Measurements from ENCODE around the gene TEX30.
"Not testable (repeated sequence)": the region's sequence is repeated elsewhere in the genome, so short reads cannot be mapped to it uniquely, and the experiment has no call there.

Gene TEX30

DNA sequence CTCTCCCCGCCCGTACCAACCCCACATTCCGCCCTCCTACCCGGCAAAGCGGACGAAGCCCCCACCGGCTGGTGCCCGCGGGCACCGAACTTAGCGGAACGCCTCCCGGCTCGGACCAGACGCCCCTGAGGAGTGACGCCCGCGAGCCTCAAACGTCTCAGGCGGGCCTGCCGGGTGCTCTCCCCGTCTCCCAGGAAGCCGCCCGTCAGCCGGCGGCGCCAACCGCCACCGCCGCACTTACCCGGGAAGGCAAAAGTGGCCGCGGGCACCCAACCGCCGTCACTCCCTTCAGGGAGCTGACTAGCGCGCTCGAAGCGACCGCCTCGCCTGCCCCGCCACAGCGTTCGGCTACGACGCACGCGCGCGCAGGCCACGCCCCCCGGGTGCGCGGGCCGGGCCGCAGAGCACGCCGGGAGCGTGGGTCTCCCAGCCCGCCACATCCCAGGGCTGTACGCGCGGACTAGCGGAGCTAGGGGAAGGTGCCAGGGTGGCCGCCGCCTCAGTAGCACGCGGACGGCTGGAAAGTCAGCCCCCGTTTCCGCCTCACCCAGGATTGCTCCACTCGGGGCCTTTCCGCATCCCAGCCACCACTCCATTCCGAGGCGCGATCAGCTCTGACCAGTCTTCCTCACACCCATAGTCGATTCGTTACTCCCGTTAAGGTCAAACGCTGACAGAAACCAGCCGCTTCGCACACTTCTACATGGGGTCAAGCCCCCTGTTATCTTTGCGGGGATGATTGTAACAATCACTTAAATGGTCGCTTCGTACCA is at the start of gene TEX30:
Gene TEX30, minus strand, starts transcription at position 346 of the 773 bp plus-strand sequence. CDS start 3,760 bp downstream, outside the sequence.
- peak; percentile 14 for DNase-seq

DNA sequence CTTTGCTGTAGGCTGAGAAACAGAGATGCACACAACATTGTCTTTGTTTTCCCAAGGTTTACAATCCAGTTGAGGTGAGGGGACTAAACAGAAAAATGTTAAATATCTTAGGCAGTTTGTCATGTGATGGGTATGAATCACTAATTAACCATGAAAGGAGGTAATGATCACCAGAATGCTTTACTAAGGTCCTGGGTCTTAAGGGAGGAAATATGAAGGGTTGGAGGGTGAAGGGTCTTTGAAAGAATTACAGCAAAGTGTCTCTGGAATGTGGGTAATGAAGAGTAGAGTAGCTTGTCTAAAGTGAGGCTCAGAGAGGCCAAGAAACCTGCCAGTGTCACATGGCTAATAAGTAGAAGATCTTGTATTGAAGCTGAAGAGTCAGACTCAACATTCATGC is 44.3 kb upstream of the TEX30 start:
- DNase-seq, result no peak

DNA sequence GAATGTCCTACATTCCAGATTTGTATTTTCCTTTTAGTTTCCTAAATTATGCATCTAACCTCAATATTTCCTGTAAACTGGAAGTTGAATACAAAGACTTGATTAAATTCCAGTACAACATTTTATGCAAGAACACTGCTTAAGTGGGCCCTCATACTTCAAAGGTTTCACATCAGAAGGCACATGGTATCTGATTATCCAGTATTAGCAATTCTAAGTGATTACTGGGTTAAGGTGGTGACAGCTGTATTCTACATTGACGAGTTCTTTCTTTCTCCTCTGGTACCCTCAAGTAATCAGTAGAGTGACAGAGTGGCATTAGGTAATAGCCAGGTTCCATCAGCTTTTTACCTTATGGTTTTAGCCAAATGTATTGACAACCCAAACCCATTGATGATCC is 43.7 kb upstream of the TEX30 start:
- DNase-seq, result no peak

DNA sequence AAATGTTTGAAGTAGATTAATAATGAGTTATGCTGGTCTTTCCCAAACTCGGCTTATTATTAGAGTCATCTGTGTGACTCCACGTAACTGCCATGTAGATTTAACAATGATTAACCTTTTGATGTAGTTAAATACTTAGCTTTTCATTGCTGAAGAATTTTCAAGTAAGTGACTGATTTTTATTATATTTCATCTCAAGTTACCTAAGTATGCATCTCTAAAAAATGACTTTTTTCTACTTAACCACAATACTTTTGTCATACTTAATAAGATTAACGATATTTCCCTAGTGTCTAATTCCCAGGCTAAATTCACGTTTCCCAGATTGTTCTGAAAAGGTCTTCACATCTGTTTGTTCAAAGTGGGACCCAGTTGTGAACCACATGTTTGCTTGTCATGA is 43.1 kb upstream of the TEX30 start:
- DNase-seq, result no peak

DNA sequence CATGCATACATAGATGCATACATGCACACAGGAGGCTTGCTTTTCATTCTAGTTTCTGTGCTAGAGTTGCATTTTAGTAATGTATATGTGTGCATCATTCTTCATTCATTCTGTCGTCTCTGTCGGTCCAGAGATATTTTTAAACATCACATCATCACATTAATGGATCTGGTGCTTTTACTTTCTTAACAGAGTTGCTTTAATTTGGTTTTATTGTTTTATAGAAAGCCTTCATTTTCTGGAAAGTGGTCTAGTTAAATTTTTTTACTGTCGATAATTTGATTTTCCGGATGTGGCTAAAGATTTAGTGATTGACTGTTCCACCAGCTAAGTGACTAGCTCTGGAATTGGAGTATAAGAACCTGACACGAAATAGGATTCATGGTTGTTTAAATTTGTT is 42.2 kb upstream of the TEX30 start:
- DNase-seq, result no peak

DNA sequence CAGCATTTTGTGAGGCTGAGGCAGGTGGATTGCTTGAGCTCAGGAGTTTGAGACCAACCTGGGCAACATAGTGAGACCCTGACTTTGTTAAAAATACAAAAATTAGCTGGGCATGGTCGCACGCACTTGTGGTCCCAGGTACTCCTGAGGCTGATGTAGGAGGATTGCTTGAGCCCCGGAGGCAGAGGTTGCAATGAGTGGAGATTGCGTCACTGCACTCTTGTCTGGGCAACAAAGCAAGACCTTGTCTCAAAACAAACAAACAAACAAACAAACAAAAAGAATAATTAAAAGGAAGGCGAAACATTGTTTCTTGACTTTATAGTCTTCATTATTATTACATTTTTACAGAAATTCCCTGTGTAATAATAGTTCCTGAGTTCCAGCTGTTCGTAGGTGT is 41.2 kb upstream of the TEX30 start:
- no peak for DNase-seq

DNA sequence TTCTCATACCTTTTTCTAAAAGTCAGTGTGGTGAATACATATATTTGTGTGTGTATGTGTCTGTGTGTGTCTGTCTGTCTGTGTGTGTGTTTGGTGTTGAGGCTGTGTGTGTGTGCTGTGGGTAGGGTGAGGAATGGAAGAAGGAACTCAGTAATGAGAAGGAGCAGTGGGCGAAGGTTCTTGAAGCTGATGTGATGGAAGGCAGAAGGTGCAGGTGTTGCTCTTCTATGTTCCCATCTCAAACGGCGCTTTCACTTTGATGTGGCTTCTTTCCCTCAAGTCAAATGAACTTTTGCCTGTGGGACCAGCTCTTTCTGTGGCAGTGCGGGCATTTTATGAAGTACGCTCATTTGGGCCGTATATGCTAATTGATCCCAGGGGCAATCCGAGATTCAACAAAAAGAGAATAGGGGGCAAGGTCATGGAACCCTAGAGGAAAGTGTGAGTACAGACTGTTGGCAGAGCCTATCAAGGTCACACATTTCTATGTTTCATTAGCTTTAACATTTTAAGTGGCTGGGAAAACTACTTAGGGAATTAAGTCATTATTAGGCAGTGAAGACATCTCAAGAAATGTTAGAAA is 40.5 kb upstream of the TEX30 start:
- no peak for DNase-seq

DNA sequence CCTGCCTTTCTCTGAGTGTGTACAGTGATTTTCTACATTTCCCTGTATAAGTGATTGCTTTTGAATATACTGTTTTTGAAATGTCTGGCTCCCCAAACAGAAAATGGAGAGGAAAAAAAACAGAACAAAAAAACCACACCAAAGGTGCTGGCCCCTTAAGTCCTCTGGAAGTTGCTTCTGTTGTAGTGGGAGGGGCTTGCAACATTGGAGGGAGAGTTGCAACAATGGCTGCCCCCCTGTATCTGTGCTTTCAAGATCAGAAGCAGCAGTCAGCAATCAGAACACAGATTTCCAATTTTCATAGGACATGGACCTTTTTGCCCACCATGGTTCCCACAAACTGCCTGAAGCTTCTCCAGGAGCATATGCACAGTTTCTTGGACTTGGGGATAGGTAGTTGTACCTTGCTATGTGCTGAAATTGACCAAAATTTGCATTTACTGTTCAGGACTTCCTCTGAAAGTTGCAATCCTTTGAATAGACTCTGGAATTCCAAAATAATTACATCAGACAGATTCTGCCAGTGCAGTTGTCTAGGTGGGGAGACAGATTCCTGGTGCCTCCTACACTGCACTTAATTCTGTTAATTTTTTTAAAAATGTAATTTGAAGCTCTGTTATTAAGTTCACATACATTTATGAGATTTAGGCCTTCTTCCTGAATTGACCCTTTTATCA is 39.2 kb upstream of the TEX30 start:
- DNase-seq, result no peak

DNA sequence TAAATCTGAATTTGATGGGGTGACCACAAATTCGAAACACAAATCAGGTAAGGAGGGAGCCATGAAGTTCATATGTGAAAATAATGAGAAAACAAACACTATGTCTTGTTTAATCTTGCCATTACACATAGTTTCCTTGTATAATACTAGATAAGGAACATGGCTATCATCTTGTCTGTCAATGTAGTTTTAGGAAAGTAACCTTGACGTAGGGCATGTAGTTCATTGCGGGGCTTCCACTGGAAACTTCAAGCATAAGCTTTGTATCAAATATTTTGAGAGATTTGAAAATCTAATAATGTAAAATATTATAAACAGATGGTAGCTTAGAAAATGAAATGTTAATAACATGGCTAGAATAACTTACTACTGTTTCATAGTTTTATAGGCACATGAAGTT is 34.1 kb upstream of the TEX30 start:
- DNase-seq, result no peak

DNA sequence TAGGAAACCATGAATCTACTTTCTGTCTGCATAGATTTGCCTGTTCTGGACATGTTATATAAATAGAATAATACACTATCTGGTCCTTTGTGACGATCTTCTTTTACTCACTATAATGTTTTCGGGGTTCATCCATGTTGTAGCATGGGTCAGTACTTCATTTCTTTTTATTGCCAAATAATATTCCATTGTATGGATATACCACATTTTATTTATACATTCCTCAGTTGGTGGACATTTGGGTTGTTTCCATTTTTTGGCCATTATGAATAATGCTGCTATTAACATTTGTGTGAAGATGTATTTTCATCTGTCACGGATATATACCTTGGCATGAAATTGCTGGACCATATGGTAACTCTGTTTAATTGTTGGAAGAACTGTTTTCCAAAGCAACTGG is 32.1 kb upstream of the TEX30 start:
- DNase-seq, result no peak

DNA sequence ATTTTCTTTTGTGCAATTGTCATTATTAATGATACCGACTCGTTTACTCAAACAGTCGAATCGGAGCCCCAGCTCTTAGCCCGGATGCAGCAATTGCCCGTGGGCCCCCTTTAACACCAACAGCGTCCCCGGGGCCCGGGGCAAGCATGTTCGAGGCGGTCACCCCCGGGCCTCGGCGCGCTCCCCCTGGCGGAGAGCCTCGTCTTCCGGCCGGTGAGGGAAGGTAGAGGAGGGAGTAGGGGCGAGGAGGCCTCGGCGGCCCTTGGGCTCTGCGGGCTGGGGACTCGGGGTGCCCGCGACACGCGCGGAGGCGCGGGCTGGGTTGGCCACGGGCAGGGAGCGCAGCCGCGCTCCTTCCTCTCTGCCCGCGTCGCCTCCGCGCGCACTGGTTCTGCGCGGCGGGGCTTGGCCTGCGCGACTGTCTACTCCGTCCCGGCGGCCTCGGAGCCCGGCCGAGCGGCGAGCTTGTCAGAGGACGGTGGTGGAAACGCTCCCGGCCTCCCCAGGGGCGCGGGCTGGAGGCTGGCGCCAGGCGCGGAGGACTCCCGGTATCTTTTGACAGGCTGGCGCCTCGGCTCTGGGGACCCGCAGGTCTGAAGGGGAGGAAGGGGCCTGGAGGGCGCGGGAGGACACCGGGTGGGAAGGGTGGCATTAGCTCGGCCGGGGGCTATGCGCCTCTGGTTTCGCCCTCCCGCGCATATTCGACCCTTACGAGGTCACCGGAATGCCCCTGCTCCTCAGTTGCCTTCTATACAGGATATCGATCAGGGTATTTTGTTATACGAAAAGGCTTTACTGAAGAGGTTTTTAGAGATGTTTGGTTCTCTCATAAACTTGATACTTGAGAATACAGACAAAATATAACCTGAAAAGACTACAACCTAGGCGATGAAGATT is 26.8 kb upstream of the TEX30 start:
- peak; percentile 24 for DNase-seq

DNA sequence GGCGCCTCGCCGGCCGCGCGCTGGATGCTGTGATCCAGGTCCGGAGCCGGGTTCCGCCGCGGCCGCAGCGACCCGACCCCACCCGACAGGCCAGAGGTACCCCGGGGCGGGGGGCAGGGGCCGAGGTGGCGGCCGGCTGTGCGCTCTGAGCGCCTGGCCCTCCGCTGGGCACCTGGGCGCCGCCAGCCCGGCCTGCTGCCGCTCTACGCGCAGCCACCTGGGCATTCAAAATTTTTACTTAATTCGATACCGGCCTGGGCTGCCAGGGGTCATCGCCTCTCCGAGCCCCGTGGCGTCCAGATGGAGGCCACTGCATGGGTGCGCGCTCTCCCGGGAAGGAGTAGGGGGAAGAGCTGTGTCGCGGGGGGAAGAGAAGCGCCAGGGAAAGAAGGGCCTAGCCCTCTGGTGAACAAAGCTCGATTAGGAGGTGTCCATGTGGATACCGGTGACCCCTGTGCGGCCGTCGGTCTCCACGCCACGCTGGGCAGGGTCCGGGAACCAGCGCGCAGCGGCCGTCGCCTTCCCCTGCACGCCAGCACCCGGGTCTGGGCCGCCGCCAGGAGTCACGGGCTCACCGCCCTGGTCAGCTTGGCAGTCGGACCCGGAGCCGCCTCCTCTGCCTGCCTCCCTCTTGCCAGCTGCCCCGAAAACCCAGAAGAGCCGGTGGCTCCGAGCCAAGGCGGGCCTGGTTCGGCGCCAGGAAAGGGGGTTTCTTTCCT is 26.0 kb upstream of the TEX30 start:
- DNase-seq, result no peak

DNA sequence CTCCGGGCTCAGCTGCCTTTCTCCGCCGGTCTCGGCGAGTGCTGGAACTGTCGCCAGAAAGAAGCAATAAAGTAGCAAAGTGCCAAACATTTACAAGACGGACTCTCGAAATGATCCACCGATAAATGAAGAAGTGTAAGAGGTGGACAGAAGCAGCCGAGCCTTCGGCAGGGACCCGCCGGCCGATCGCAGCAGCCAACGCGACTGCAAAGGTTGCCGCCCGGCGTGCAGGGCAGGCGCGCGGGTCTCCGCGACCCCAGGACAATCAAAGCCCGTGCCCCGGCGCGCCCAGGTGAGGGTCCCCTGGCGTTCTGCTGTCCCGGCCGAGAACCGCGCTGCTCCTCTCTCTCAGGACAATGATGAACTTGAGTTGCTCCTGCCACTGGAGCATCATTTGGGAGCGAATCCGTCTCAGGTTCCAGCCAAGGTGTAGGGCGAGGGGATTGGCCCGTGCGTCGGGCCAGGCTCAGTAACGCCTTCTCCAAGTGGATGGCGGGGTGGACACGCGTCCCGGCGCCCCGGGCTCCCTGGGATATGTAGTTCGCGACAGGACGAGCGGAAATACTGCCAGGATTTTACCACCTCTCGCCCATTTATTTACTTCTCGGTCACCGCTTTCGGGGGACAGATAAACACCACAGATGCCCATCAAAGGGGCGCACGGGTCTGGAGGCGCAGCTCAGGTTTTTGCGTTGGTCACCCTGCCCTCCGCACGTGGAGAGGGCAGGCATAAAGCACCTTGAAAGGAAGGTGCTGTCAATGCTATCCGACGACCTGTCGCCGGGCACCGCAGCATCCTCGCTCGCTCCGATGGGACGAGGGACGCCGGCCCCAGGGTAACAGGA is 25.2 kb upstream of the TEX30 start, which contains the start of the genes BIVM and POGLUT2:
Gene BIVM, plus strand, starts transcription at position 539 of the 845 bp plus-strand sequence. CDS start 8,149 bp downstream, outside the sequence.
Gene POGLUT2, minus strand, starts transcription at position 396 of the 845 bp plus-strand sequence. Its CDS starts 306 bp downstream, at position 90.
- DNase-seq, result peak; percentile 96

DNA sequence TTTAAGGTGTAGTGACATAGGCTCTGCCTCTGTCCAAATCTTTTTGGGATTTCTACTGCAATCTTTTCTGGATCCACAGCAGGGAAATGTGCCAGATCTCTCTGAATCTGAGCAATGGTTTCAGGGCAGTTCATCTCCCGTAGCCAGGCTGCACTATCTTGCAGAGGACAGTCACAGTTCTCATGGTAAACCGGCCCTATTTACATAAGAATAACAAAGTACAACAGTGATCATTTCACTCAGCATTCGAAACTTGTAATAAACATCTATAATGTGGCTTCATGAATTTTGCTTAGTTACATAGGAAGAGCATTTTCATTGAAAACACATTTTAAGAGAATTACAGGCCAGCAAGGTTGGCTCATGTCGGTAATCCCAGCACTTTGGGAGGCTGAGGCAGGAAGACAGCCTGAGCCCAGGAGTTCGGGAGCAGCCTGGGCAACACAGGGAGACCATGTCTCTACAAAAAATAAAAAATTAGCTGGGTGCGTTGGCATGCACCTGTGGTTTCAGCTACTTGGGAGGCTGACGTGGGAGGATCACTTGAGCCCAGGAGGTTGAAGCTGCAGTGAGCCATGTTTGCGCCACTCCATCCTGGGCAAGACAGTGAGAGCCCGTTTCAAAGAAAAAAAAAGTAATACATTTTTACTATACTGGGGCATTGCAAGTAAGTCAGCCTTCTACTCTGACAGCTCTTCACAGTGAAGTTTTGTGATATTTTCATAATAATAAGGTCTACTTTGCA is 20.2 kb upstream of the TEX30 start:
- no peak for DNase-seq

DNA sequence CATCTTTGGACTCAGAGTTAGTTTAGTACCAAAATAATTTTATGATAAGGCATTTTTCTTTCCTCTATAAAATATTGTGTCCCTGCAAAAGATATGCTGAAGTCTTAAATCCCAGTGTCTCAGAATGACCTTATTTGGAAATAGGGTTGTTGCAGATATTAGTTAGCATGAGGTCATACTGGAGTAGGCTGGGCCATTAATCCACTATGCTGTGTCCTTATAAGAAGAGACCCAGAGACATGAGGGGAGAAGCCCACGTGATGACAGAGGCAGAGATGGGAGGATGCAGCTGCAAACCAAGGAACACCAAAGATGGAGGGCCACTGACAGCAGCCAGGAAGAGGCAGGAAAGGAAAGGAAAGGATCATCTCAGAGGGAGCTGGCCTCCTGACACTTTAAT is 18.8 kb upstream of the TEX30 start:
- no peak for DNase-seq

DNA sequence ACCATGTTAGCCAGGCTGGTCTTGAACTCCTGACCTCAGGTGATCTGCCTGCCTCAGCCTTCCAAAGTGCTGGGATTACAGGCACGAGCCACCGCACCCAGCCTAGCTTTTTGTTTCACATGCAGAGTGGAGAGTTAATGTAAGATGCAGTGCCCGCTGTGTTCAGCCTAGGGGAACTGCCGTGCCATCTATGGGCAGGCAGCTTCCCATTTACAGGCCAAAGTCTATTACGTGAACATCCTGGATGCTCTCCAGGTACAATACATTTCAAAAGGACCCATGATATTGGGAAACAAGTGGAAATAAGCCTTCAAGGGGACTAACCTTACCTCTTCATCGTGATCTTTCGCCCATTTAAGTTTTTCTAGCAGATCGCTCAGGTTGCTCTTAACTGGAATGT is 15.1 kb upstream of the TEX30 start:
- no peak for DNase-seq

DNA sequence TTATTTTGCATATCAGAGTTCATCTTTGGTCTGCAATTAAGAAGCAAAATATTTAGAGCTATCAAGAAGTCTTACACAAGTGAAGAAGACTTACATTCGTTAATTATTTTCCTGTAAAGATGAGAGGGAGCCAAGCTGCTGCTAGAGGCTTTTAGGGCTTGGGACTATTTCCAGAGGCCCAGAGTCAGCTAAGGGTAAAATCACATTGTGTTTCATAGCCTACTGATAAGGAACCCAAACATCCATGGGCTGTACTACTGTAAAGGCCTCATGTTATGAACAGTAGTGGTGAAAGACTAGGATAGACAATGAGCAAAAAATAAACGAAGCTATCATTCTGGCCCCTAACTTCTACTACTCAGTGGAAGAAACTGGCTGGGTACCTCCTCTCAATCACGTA is 10.9 kb upstream of the TEX30 start:
- no peak for DNase-seq

DNA sequence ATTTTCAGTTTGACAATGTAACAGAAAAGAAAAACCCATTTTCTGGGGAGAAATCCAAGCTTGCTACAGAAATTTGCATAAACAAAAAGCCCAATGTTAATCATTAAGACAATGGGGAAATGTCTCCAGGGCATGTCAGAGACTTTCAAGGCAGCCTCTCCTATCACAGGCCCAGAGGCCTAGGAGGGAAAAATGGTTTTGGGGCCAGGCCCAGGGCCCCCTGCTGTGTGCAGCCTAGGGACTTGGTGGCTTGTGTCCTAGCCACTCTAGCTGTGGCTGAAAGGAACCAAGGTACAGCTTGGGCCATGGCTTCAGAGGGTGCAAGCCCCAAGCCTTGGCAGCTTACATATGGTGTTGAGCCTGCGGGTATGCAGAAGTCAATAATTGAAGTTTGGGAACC is 8.0 kb upstream of the TEX30 start:
- DNase-seq, result no peak

DNA sequence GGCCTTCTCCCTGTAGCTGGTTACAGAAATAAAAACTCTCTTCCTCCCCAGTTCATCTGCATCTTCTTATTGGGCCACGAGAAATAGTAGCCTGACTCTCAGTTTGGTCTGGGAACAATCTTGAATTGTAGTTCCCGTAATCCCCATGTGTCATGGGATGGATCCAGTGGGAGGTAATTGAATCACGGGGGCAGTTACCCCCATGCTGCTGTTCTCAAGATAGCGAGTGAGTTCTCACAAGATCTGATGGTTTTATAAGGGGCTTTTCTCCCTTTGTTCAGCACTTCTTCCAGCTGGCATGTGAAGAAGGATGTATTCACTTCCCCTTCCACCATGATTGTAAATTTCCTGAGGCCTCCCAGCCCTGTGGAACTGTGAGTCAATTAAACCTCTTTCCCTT is 7.1 kb upstream of the TEX30 start:
- not testable (repeated sequence) for DNase-seq

DNA sequence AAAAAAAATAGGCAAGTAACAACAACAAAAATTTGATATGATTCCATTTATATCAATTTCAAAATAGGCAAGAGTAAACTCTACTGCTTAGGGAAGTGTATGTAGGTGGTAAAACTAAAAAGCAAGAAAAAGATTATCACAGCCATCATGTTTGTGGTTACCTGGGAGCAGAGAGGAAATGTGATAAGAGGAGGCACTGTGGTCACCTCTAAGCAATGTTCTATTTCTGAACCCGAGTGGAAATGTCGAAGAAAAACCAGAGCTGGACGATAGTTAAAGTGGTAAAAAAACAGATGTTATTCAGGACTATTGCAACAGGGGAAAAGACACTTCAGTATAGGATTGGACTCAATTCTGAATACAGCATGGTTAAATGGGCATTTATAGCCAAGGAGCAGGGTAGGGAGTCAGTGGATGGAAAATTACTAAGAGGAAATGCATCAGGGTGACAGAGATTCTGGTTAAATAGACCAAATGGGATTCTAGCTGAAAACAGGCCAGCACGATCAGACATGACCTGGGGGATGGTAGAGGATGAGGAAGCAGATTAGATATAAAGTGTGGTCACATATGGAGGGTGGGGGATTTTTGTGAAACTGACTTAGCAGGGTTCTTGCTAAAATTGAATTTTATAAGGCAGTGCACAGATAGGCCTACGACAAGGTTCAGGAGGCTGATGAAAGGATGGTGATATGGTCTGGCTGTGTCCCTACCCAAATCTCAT is 6.0 kb upstream of the TEX30 start:
- no peak for DNase-seq

Data from NCI-H1694 (cell line).